Stimulated activated CD8-positive, alpha-beta memory T cell treated with anti-CD3 and anti-CD28 coated beads, Interleukin-12 subunit alpha, Interleukin-12 subunit beta, amount 100 ng/mL, for 24 hours (primary cell): Measurements from ENCODE around the gene HOOK2.
"Not testable (repeated sequence)": the region's sequence is repeated elsewhere in the genome, so short reads cannot be mapped to it uniquely, and the experiment has no call there.

ENCODE experiments used
- DNase-seq: peaks from one replicate; pipeline ENCODE4 v3.0.0-alpha.2; 2020; ENCODE audit errors: extremely low read depth

HOOK2 gene

DNA sequence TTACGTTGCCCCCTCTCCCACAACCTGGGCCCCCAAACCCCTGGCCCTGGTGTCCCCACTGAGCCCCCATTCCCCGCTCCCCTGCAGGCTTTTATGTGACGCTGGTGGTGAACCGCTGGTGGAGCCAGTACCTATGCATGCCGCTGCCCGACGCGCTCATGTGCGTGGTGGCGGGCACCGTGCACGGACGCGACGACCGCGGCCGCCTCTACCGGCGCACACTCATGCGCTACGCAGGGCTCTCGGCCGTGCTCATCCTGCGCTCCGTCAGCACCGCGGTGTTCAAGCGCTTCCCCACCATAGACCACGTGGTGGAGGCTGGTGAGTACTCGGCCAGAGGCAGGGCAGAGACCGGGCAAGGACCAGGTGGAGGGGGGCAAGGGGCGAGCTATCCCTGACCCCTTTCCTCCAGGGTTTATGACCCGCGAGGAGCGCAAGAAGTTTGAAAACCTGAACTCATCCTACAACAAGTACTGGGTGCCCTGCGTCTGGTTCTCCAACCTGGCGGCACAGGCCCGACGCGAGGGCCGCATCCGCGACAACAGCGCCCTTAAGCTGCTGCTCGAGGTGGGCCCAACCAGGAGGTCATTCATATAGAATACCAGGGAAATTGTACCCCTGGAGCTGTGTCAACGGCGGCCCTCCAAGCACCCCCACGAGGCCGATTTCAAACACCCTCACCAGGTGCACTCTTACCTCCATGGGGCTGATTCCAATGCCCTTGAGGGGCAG, 20.7 kb downstream of the HOOK2 start:
- DNase-seq, result no peak

DNA sequence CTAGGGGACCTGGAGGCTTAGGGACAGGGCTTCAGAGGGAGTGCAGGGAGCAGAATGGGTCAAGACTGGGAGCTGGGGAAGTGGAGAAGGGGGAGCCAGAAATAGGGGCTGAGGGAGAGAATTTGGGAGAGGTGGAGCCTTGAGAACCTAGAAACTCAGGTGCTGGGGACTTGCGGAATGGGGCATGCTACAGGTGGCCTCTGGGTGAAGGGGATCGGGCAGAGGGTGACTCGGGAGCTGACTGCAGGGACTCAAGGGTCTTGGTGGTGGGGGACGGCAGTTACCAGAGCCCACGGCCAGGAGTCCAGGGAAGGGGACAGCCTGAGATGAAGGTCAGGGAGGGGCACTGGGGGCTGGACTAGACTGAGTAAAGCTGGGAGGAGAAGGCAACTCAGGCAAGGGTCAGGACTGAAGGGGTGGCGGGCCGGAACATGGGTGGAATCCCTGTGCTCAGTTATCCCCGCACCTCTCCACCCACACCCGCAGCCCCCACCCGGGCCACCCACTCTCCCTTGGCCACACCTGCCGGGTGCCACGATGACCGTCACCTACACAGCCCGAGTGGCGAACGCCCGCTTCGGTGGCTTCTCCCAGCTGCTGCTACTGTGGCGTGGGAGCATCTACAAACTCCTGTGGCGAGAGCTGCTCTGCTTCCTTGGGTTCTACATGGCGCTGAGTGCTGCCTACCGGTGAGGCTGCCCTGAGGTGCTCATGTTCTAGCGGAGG, 23.1 kb downstream of the HOOK2 start:
- DNase-seq, result no peak

DNA sequence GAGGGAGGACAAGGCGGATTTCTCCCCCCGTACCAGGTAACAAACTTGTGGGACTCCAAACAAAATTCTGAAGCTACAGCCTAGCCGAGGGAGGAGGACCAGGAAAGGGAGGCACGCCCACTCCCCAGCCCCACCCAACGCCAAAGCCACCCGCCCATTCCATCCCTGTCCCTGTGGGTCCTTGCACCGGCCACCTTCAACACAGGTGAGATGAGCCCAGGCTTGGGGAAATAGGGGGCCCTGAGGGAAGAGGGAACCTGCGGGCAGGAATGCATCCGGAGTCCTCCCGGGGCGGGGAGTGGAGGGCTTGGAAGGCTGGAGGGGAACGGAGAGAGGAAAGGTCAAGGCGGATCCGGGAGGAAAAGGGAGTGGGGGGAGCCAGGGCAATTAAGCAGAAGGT, 23.7 kb downstream of the HOOK2 start, which contains the start of gene BEST2:
BEST2 (plus strand) TSS at position 157 of the 400 bp plus-strand sequence. CDS start 802 bp downstream, outside the sequence.
- no peak for DNase-seq

- no peak for DNase-seq
These were observed 24.5 kb downstream of the HOOK2 start for GRCh38 chr19:12750851-12751250.

DNA sequence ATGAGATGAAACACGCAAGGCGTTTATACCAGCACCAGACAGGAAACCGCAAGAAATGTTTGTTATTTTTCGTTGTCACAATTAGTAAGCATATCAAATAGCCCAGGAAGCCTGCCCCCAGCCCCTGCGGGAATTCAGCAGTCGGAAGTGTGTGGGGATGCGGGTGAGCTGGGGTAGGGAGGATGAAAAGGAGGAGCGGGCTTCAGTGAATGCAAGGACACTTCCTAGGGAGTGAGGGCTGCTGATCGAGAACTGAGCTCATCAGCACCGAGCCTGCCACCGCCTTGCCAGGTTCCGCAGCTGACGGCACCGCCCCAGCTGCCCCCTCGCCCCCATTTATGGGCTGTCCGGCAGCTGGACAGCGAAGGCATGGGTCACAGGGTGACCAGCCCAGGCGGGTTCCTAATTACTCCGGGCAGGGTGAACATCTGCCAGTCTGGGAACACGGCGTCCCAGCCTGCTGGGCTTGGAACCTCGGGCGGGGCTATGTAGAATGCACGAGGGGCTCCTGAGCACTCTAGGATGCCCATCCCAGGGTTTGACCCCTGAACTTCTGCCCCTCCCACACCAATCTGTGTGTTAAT, 25.3 kb downstream of the HOOK2 start:
- no peak for DNase-seq

DNA sequence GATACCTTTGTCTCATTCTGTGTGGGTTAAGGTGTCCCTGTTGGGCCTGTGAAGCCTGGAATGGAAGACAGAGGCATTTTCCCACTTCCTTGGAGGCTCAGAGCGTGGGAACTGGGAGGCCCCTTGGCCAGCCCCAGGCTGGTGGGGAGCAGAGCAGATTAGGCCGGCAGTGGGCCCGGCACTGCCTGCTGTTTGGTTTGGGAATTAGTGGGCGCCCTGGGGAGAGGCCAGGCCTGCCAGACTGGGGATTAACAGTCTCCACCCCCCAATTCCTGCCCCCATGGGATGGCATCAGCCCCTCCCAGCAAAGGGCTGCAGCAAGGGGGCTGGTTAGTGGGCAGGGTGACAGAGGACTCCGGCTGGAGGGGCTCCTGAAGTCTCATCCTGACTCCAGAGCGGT, 26.9 kb downstream of the HOOK2 start:
- no peak for DNase-seq

- DNase-seq, result no peak
These were observed 30.0 kb downstream of the HOOK2 start for GRCh38 chr19:12745166-12745897.

GRCh38 chr19:12737835-12738351, 37.5 kb downstream of the HOOK2 start:
- DNase-seq, result no peak

- peak; percentile 58 for DNase-seq
These were observed 38.1 kb downstream of the HOOK2 start, which contains the start of gene GET3 for GRCh38 chr19:12736995-12737834. Gene GET3, plus strand, starts transcription at chr19:12737497. Its CDS starts 9 bp downstream, at chr19:12737506.

DNA sequence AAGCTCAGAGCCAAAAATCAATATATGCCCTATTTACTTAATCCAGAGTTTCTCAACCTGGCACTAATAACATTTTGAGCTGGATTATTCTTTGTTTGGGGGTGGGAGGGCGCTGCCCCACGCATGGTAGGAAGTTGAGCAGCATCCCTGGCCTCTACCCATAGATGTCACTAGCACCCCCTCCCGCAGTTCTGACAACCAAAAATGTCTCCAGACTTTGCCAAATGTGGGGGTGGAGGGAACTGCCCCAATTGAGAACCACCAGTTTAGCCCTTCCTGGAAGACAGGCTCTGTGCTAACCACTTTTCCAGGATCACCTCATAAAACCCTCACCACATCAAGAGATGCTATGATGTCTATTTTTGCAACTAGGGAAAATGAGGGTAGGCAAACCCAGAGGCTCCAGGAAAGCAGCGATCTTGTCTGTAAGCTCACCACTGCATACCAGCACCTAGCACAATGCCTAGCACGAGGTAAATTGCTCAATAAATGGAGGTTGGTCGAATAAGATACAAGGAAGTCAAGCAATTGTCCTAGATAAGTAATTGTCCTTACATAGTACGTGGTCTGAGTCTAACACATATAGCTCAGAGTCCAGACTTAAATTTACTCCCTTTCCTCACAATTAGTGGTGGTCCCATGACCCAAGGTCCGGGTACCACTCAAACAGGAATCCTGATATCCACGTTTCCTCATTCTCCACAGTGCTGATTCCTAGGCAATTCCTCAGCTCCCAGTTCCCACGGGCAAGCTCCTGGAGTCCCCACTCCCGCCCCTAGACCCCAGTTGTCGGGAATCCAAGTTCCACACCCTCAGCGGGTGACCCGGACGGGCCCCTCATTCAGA, 41.8 kb downstream of the HOOK2 start:
- no peak for DNase-seq

GRCh38 chr19:12731337-12731736, 44.0 kb downstream of the HOOK2 start:
- DNase-seq, result no peak

GRCh38 chr19:12730064-12730463, 45.3 kb downstream of the HOOK2 start:
- DNase-seq, result no peak

DNA sequence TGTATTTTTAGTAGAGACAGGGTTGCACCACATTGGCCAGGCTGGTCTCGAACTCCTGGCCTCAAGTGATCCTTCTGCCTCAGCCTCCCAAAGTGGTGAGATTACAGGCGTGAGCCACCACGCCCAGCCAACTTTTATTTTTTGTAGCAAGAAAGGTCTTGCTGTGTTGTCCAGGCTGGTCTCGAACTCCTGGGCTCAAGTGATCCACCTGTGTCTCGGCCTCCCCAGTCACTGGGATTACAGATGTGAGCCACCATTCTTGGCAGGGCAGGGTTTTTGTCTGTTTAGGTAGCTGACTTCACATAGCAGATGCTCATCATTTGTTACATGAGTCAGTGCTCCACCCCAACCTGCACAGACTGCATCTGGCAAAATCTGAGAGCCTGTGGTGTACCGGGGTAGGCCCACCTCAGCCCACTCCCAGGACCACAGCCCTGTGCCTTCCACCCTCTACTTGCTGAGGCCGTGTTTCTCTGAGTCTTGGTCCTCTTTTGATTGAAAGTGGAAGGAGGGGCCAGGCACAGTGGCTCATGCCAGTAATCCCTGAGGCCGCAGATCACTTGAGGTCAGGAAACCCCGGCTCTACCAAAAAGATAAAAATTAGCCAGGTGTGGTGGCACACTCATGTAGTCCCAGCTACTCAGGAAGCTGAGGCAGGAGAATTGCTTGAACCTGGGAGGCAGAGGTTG, 47.5 kb downstream of the HOOK2 start:
- no peak for DNase-seq

- DNase-seq, result no peak
These were observed 48.4 kb downstream of the HOOK2 start for GRCh38 chr19:12726988-12727316.

DNA sequence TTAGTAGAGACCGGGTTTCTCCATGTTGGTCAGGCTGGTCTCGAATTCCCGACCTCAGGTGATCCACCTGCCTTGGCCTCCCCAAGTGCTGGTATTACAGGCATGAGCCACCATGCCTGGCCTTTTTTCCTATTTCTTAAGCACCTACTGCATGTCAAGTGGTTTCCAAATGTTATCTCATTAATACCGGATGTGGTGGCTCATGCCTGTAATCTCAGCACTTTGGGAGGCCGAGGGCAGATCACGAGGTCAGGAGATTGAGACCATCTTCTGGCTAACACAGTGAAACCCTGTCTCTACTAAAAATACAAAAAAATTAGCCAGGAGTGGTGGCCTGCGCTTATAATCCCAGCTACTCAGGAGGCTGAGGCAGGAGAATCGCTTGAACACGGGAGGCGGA, 49.7 kb downstream of the HOOK2 start:
- not testable (repeated sequence) for DNase-seq

- DNase-seq, result no peak
These were observed 51.5 kb downstream of the HOOK2 start, which contains the start of gene TNPO2 for GRCh38 chr19:12723641-12724426. Gene TNPO2, minus strand, starts transcription at chr19:12723932. Its CDS starts 2,955 bp downstream, at chr19:12720977.

- DNase-seq, result no peak
These were observed 52.0 kb downstream of the HOOK2 start for GRCh38 chr19:12723381-12723640.

- DNase-seq, result peak; percentile 84
These were observed 52.6 kb downstream of the HOOK2 start for GRCh38 chr19:12722566-12723380.
